ENCODE measurements around the gene NCK2.

DNA sequence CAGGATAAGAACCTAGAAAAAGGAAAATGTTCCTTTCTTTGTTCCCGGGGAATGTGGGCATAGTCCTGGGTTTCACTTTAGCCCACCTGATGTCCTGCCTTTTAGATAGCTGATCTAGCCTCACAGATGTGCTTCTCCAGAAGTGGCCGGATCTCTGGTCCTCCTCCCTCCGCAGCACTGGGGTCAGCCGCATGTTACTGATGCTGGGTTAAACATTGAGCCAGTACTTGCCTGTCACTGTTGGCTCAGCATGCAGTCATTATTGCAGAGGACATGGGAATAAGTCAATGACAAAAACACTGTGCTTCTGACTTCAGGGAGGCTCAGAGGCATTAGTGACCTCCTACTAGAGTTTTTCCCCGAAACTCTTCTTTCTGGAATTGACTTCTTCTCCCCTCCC, 27.6 kb downstream of the NCK2 start:
- TF ChIP-seq FOS (IDR thresholded peaks at IDR 0.05; ENCODE audit: low read depth, low read length) (no peak), POLR2A (IDR thresholded peaks at IDR 0.05; ENCODE audit: low read depth, low read length) (no peak), CHD1 (IDR thresholded peaks at IDR 0.05; ENCODE audit: low read depth, low read length) (no peak), BHLHE40 (IDR thresholded peaks at IDR 0.05; ENCODE audit: low read depth, low read length) (no peak), RFX5 (IDR thresholded peaks at IDR 0.05; ENCODE audit: low read depth, low read length) (no peak), CTCF (conservative IDR thresholded peaks at IDR 0.05; ENCODE audit: low read depth, low read length) (no peak), RAD21 (IDR thresholded peaks at IDR 0.05; ENCODE audit: low read length) (no peak), MAFK (IDR thresholded peaks at IDR 0.05; ENCODE audit: low read depth, low read length) (no peak), SMC3 (IDR thresholded peaks at IDR 0.05; ENCODE audit: low read depth, low read length) (no peak), USF2 (IDR thresholded peaks at IDR 0.05; ENCODE audit: low read depth, low read length) (no peak), CEBPB (IDR thresholded peaks at IDR 0.05; ENCODE audit: low read depth, low read length) (no peak)

Data from IMR-90 (cell line).